Spinal cord (tissue), 10 donors: ENCODE results near the gene NELFCD. TPM values are rescaled to one million over a fixed set of nuclear protein-coding genes. Genes with fewer than 3 reads are reported as not detected.
"Not testable (repeated sequence)": the region's sequence is repeated elsewhere in the genome, so short reads cannot be mapped to it uniquely, and the experiment has no call there.

Experiments
- DNase-seq, 6 donors: peaks; one replicate each; pipeline versions ENCODE4 v3.0.0 to v3.0.0-alpha.2; 2013 to 2015; ENCODE audit warnings: low spot score in 6 of 6, low read depth in 4 of 6
- H3K27ac ChIP-seq: one replicate; pipeline ENCODE4 v1.5.1; 2013; ENCODE audit warnings: low read depth, low read length, control low read depth
- H3K27me3 ChIP-seq: one replicate; pipeline ENCODE4 v1.6.1; 2013; ENCODE audit warnings: low read length; ENCODE audit not compliant: control insufficient read depth, insufficient read depth
- H3K36me3 ChIP-seq: one replicate; pipeline ENCODE4 v1.6.1; 2013; ENCODE audit warnings: low read length; ENCODE audit not compliant: control insufficient read depth, insufficient read depth
- H3K4me1 ChIP-seq: one replicate; pipeline ENCODE4 v1.6.1; 2013; ENCODE audit warnings: low read length; ENCODE audit not compliant: control insufficient read depth, insufficient read depth
- H3K4me3 ChIP-seq: one replicate; pipeline ENCODE4 v1.5.1; 2013; ENCODE audit warnings: low read depth, low read length, control low read depth
- H3K9me3 ChIP-seq: one replicate; pipeline ENCODE4 v1.6.1; 2013; ENCODE audit warnings: low read length; ENCODE audit not compliant: control insufficient read depth, insufficient read depth
- WGBS: methylation state at CpG from one replicate; pipeline ENCODE4 v1.1.5; 2013; ENCODE audit warnings: missing lambda C conversion rate; ENCODE audit not compliant: insufficient coverage; 5-methylcytosine and 5-hydroxymethylcytosine counted together
- polyA plus RNA-seq, 2 donors: library from polyadenylated mRNA; unstranded; fragments of 120-200 nt; gene quantifications; one replicate each; pipeline ENCODE4 v1.2.1, GENCODE V29; 2013; ENCODE audit not compliant: insufficient read length in 2 of 2
- total RNA-seq, 2 donors: library from RNA; depleted of rRNA in 1 of 2; stranded (reverse); fragments of 120-200 nt in 1 of 2; fragments of >200 nt in 1 of 2; gene quantifications; one replicate each; pipeline versions ENCODE4 v1.2.3 to v1.2.4, GENCODE V29; 2013 to 2014
- donor health status: healthy.

NELFCD gene
- total and polyA plus RNA-seq, 4 donors = 48.0 to 88.6 (median 71.8) TPM

DNA sequence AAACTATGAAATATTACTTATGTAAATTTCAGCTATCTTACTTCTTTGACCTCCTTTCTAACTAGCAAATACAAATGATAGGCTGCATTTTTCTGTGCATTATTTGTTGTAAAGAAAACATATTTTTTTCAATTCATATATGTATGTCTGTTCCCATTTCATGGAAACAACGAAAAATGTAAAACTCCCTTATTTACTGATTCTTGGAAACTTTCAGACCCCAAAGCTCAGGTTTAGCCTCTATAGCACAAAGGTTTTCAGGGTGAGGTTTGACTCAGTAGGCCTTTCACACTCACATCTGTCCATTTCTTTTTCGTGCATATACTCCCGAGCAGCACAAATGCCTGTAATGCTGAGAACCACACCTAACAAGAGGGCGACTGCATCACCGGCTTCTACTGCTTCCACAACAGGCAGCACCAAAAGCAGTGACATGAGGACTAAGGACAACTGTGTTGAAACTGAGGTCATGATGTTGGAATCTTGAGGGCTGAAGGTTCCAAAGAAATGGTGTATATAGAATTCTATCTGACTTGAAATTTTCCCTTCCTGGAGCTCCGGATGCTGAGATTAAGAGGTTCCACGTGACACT lies 33.2 kb upstream of the NELFCD start:
- H3K4me1 ChIP-seq, H3K36me3 ChIP-seq, H3K27ac ChIP-seq, H3K27me3 ChIP-seq, DNase-seq, H3K4me3 ChIP-seq, H3K9me3 ChIP-seq: not testable (repeated sequence)
- no CpG with 5 or more reads among the region's 7 CpGs for WGBS

DNA sequence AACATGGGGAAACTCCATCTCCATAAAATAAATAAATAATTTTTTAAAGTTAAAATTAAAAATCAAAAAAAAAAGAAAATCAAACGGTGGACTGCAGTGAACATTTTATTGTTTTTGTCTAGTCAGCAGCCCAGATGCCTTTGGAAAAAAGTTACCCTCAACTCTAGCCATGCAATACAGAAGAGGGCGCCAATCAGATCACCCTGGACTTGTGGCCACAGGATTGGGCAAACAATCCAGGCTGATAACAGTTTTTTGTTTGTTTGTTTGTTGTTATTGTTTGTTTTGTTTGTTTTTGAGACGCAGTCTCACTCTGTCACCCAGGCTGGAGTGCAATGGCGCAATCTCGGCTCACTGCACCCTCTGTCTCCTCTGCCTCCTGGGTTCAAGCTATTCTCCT lies 30.5 kb upstream of the NELFCD start:
- no CpG with 5 or more reads among the region's 5 CpGs for WGBS
- DNase-seq = no peak
- H3K36me3 ChIP-seq = no peaks in the 10 kb centered on the region
- H3K27ac ChIP-seq = no peak overlapping the region
- no peaks in the 10 kb centered on the region for H3K4me1 ChIP-seq
- H3K4me3 ChIP-seq = no peak overlapping the region
- no peaks in the 10 kb centered on the region for H3K27me3 ChIP-seq
- H3K9me3 ChIP-seq = no peaks in the 10 kb centered on the region

DNA sequence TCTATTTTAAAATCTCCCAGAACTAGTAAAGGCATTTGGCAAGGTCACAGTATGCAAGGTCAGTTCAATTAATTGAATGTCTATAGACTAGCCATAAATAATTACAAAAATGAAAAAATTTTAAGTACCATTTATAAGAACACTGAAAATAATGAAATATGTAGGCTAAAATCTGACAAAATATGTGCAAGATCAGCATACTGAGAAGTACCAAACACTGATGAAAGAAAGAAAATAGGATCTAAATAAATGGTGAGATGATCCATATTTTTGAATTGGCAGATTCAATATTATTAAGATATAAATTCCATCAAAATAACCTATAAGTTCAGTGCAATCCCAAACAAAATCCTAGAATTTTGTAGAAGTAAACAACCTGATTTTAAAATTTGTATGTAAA lies 28.0 kb upstream of the NELFCD start:
- Histone ChIP-seq H3K27ac (no peak overlapping the region), H3K9me3 (no peaks in the 10 kb centered on the region), H3K4me3 (no peak overlapping the region), H3K4me1 (no peaks in the 10 kb centered on the region), H3K36me3 (no peaks in the 10 kb centered on the region), H3K27me3 (no peaks in the 10 kb centered on the region)
- DNase-seq = no peak

DNA sequence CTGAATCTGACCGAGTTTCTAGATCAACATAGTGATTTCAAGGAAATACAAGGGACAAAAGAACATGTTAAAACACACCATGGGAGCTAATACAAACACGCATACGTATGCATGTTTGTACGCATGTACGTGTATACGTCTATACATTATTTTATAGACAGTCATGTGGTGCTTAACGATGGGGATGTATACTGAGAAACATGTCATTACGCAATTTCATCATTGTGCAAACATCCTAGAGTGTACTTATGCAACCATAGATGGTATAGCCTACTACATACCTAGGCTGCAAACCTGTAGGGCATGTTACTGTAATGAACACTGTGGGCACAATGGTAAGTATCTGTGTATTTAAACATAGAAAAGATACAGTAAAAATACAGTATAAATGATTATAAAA lies 25.0 kb upstream of the NELFCD start:
- no peak overlapping the region for H3K4me3 ChIP-seq
- no peaks in the 10 kb centered on the region for H3K27me3 ChIP-seq
- no peaks in the 10 kb centered on the region for H3K4me1 ChIP-seq
- no peak for DNase-seq
- WGBS = 100% methylated on average over 1 of the region's 8 CpGs
- H3K9me3 ChIP-seq = no peaks in the 10 kb centered on the region
- no peak overlapping the region for H3K27ac ChIP-seq
- H3K36me3 ChIP-seq = no peaks in the 10 kb centered on the region

DNA sequence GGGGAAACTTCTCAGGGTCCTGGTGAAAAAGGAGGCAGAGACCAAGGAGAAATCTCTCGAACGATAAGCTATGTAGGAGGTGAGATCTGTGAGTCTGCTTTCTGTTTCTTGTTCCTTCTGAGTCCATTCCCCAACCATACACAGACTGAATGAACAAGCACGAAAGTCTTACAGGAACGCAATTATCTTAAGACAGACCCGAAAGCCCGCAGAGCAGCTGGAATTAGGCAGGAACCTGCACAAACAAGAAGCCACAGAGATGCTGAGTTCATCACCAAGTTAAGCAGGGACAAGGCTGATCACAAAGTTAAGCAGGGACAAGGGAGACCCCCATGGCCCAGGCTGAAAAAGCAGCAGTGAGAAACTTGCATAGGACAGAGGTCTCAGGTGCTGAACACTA lies 21.4 kb upstream of the NELFCD start:
- H3K4me1 ChIP-seq = no peaks in the 10 kb centered on the region
- no peak for DNase-seq

DNA sequence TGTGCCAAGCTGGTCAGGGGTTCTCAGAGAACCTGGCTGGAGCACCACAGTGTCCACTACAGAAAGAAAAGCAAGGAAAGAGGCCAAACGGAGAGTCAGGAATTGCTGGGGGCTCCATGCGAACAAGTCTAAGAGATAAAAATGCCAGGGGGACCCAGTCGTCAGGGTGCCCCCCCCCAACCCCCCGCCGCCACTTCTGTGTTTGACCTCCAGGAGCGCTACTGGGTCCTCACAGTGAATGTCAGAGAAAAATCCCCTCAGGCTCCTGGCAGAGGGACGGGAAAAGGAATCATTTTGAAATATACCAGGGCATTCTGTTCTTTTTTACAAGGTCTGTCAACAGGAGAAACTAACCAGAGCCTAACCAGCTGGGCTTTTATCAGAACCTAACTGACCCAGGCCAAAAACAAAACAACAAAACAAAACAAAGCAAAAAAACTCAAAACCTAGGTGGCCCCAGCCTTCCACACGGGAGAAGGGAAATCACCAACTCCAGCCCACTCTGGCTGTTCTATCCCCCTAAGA lies 17.9 kb upstream of the NELFCD start:
- 66% methylated on average over 5 of the region's 8 CpGs for WGBS
- H3K4me3 ChIP-seq = no peak overlapping the region
- no peak overlapping the region for H3K27ac ChIP-seq
- no peaks in the 10 kb centered on the region for H3K4me1 ChIP-seq
- H3K9me3 ChIP-seq = peaks cover 1% of the 10 kb centered on the region
- H3K27me3 ChIP-seq = no peaks in the 10 kb centered on the region
- DNase-seq = no peak
- no peaks in the 10 kb centered on the region for H3K36me3 ChIP-seq

More for the DNA sequence above, 21.4 kb upstream of the NELFCD start:
- H3K9me3 ChIP-seq = peaks cover 1% of the 10 kb centered on the region
- no peaks in the 10 kb centered on the region for H3K36me3 ChIP-seq
- no peaks in the 10 kb centered on the region for H3K27me3 ChIP-seq
- 84% methylated on average over 4 of the region's 6 CpGs for WGBS
- no peak overlapping the region for H3K4me3 ChIP-seq
- H3K27ac ChIP-seq = no peak overlapping the region

DNA sequence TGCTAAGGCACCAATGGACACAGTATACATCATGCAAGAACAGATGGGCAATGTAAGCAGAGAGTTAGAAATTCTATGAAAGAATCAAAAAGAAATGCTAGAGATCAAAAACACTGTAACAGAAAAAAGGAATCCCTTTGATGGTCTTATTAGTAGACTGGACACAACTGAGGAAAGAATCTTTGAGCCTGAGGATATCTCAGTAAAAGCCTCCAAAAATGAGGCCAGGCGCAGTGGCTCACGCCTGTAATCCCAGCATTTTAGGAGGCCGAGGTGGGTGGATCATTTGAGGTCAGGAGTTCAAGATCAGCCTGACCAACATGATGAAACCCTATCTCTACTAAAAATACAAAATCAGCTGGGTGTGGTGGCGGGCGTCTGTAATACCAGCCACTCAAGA lies 17.1 kb upstream of the NELFCD start:
- H3K36me3 ChIP-seq, H3K27ac ChIP-seq, H3K9me3 ChIP-seq, DNase-seq, H3K4me3 ChIP-seq, H3K4me1 ChIP-seq, H3K27me3 ChIP-seq: not testable (repeated sequence)
- no CpG with 5 or more reads among the region's 5 CpGs for WGBS

DNA sequence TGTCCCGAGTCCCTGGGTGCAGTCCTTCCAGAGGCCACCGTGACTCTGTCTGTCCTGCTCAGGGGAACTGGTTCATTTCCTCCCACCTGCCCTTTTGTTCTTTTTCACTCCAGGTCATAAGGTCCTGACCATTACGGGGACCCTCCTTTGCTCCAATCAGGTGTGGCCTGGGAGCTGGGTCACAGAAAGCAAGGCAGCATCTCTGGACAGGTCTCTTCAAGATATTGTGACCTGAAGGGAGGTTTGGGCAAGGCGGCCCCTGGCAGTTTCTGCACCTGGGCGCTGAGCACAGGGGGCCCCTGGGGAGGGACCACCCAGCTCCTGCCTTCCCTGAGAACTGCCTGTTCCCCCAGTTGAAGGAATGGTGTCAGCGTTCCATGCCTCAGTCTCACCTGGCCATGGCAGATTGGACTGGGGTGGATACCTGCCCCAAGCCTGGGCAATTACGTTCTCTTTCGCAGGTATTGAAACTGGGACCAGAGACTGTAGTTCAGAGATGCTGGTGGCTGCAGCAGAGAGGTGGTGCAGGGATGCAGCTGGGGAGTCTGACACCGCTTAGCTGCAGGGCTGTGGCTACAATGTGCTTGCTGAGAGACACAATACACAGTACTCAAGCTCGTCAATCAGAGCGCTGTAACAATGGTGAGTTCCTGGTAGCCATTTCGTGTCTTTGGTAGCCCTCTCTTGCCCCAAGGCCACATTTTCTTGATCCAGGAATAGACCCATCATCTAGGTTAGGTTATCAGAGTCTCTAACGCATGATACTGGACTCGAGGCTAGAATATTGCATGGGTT lies 15.6 kb upstream of the NELFCD start:
- WGBS = 64% methylated on average over 12 of the region's 14 CpGs
- no peaks in the 10 kb centered on the region for H3K4me1 ChIP-seq
- H3K36me3 ChIP-seq = no peaks in the 10 kb centered on the region
- no peak overlapping the region for H3K4me3 ChIP-seq
- peaks cover 1% of the 10 kb centered on the region for H3K9me3 ChIP-seq
- H3K27me3 ChIP-seq = no peaks in the 10 kb centered on the region
- no peak overlapping the region for H3K27ac ChIP-seq
- no peak for DNase-seq

DNA sequence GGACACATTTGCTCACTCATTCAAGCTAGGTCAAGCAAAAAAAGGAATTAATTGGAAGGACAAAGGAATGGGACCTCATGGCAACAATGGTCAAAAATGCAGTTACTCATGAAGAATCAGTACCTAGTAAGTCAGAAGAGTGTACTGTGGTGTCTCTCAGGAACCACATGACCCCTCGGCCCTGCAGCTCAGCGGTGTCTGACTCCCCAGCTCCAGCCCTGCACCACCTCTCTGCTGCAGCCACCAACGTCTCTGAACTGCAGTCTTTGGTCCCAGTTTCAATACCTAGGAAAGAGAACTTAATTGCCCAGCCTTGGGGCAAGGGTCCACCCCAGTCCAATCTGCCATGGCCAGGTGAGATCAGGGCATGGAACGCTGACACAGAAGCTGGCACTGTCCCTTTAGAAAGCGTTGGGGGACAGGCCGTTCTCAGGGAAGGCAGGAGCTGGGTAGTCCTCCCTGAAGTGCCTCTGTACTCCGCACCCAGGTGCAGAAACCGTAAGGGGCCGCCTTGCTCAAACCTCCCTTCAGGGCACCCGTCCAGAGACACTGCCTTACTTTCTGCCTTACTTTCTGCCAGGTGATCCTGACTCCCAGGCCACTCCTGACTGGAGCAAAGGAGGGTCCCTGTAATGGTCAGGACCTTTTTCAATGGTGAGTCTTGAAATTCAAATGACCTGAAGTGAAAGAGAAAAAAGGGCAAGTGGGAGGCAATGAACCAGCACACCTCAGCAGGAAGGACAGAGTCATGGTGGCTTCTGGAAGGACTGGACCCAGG lies 13.2 kb upstream of the NELFCD start:
- Histone ChIP-seq H3K4me3 (no peak overlapping the region), H3K27me3 (no peaks in the 10 kb centered on the region), H3K27ac (no peak overlapping the region), H3K9me3 (peaks cover 1% of the 10 kb centered on the region), H3K36me3 (no peaks in the 10 kb centered on the region), H3K4me1 (no peaks in the 10 kb centered on the region)
- WGBS = 78% methylated on average over 9 of the region's 10 CpGs
- no peak for DNase-seq
